GM18951 (cell line): ENCODE data around the gene FBXL15.
"Not testable (repeated sequence)": the region's sequence is repeated elsewhere in the genome, so short reads cannot be mapped to it uniquely, and the experiment has no call there.

Experiments
- POLR2A ChIP-seq: IDR thresholded peaks from 4 replicates; pipeline ENCODE4 v1.6.1; 2011; ENCODE audit warnings: mild to moderate bottlenecking; ENCODE audit not compliant: insufficient read length, insufficient read depth; ENCODE audit errors: extremely low read depth
- in situ Hi-C: fragments of 300-500 bp; cut with MboI; formaldehyde crosslinking; loops from one replicate; pipeline ENCODE4 v1.12.0; 2022; ENCODE audit warnings: low sequenced_read_pairs, mixed read lengths, inconsistent platforms; ENCODE audit not compliant: unreplicated experiment

Gene FBXL15

GRCh38 chr10:102438374-102438773 lies 17.7 kb downstream of the FBXL15 start:
- in situ Hi-C loops = no loop called here
- no peak for TF ChIP-seq POLR2A

GRCh38 chr10:102444851-102445250 lies 24.2 kb downstream of the FBXL15 start:
- in situ Hi-C loops = no loop called here
- TF ChIP-seq POLR2A = no peak

GRCh38 chr10:102449321-102450123 lies 28.9 kb downstream of the FBXL15 start:
- in situ Hi-C loops = no loop called here
- peak; percentile 8 for TF ChIP-seq POLR2A

GRCh38 chr10:102450124-102450373 lies 29.4 kb downstream of the FBXL15 start:
- in situ Hi-C loops = no loop called here
- TF ChIP-seq POLR2A = no peak

- TF ChIP-seq POLR2A = peak; percentile 88
- in situ Hi-C loops = no loop called here
Measured at GRCh38 chr10:102450374-102451104, 29.9 kb downstream of the FBXL15 start.

DNA sequence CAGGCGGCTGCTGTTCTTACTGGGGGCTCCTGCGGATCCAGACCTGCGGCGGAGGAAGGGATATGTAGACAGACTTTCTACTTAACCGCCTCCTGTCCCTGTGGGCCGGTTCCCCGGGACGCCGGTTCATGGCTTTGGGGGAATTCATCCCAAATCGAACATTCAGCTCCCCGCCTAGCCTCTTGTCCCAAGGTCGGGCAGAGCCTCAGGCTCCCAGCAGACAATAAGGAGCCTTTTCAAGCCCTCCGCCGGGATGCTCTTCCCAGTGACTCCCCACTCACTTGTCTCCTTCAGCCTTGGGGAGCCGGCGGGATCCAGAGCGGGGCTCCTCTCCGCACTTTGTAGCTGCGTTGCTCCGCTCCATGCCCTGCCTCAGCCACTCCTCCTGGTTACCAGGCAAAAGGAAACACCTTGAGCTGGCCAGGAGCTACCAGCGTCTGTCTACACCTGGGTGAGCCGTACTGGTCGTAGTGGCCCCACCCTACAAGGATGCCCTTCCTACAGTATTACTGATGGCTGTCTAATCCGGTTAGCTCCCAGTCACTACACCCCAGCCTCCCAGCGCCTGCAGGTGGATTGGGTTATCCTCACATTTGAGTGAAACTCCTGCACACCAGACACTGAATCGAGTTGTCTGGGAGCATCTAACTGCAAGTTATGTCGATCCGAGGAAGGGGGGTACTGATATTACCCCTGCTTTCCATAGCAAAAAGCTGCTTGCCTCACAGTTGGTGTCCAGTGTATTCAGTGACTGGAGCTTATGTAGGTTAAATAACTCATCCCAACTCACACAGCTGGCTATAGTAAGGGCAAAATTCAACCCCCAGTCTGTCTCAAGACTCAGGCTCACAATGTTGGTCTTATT lies 30.7 kb downstream of the FBXL15 start, which contains the start of gene C10orf95:
Gene C10orf95, minus strand, starts transcription at position 439 of the 865 bp plus-strand sequence. CDS start 450 bp downstream, outside the sequence.
- in situ Hi-C loops = no loop called here
- no peak for TF ChIP-seq POLR2A

GRCh38 chr10:102452672-102453340 lies 32.2 kb downstream of the FBXL15 start:
- in situ Hi-C loops = no loop called here
- TF ChIP-seq POLR2A = no peak

DNA sequence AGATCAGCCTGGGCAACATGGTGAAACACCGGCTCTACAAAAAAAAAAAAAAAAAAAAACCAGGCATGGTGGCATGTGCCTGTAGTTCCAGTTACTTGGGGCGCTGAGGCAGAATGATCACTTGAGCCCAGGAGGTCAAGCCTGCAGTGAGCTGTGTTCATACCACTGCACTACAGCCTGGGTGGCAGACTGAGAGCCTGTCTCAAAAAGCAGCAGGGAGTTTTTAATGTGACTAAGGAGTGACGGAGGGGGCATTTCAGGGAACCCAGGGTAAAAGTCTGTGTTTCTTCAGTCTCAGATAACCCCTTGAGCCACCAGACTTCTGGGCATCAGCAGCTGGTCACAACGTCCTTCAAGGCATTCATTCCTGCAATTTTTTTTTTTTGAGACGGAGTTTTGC lies 32.9 kb downstream of the FBXL15 start:
- in situ Hi-C loops = no loop called here
- no peak for TF ChIP-seq POLR2A

DNA sequence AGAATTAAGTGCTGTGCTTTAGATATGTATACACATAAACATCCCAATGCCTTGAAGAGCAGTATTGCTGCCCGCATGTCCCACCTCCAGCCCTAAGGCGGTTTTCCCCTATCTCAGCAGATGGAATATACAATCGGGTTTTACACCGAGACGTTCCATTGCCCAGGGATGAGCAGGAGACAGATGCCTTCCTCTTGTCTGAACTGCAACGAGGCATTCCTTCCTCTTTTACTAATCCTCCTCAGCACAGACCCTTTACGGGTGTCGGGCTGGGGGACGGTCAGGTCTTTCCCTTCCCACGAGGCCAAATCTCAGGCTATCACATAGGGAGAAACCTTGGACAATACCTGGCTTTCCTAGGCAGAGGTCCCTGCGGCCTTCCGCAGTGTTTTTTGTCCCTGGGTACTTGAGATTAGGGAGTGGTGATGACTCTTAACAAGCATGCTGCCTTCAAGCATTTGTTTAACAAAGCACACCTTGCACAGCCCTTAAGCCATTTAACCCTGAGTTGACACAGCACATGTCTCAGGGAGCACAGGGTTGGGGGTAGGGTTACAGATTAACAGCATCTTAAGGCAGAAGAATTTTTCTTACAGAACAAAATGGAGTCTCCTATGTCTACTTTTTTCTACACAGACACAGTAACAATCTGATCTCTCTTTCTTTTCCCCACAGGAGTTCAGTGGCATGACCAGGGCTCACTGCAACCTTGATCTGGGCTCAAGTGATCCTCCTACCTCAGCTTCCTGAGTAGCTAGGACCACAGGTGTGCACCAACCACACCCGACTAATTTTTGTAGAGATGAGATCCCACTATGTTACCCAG lies 34.2 kb downstream of the FBXL15 start:
- in situ Hi-C loops = not testable (repeated sequence)

DNA sequence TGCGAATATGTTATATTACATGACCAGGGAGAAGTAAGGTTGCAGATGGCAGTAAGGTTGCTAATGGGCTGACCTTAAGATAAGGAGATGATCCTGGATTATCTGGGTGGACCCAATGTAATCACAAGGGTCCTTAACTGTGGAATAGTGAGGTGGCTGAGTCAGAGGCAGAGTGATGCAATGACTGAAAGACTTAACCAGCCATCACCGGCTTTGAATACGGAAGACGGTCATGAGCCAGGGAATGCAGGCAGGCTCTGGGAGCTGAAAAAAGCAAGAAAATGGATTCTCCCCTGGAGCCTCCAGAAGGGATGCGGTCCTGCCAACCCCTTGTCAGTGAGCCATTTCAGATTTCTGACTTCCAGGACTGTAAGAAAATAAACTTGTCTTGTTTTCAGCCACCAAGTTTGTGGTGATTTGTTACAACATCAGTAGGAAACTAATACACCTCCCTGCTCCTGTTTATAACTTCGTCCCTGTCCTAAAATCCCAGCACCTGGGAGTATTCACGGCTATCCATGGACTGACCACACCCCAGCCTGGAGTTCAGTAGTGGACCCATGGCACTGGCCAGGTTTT lies 35.3 kb downstream of the FBXL15 start:
- in situ Hi-C loops = no loop called here
- TF ChIP-seq POLR2A = no peak

DNA sequence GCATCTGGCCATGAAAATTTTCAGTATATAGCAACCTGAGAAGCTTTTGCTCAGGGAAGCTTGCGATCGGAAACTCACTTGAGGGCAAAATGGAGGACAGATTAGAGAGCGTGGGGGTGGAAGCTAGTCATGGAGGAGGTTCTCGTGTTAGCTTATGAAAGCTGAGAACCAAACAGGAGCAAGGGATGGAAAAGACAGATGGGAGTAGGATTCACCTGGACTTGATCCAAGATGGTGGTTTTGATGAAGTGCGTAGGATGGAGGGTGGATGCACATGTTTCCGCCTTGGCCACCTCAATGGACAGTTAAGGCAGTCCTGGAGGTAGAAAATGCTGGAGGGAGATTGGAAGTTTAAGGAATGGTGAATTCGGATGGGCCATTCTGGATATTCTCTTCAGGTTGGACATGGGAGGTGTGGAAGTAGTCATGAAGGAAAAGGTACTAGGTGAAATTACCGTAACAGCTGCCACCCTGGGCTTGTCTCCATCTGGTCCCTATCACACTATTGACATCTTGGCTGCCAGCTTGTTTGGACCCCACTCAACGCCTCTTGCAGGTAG lies 37.0 kb downstream of the FBXL15 start:
- in situ Hi-C loops = no loop called here
- no peak for TF ChIP-seq POLR2A

GRCh38 chr10:102458656-102459055 lies 38.0 kb downstream of the FBXL15 start:
- TF ChIP-seq POLR2A = no peak
- in situ Hi-C loops = no loop called here
